Measurements from ENCODE around the gene MAP3K20.
"Not testable (repeated sequence)": the region's sequence is repeated elsewhere in the genome, so short reads cannot be mapped to it uniquely, and the experiment has no call there.

MAP3K20 gene

GRCh38 chr2:173287594-173287993, 211.9 kb downstream of the MAP3K20 start:
- no peak for DNase-seq

GRCh38 chr2:173288561-173288960, 212.9 kb downstream of the MAP3K20 start:
- DNase-seq = no peak

GRCh38 chr2:173290046-173290445, 214.4 kb downstream of the MAP3K20 start:
- no peak for DNase-seq

- no peak for DNase-seq
Measured at GRCh38 chr2:173290518-173290917, 214.9 kb downstream of the MAP3K20 start.

GRCh38 chr2:173291412-173291811, 215.8 kb downstream of the MAP3K20 start:
- no peak for DNase-seq

GRCh38 chr2:173296235-173296634, 220.6 kb downstream of the MAP3K20 start:
- no peak for DNase-seq

- DNase-seq = no peak
Measured at GRCh38 chr2:173298536-173299097, 223.0 kb downstream of the MAP3K20 start.

GRCh38 chr2:173299764-173300163, 224.1 kb downstream of the MAP3K20 start:
- DNase-seq = no peak

GRCh38 chr2:173300458-173300857, 224.8 kb downstream of the MAP3K20 start:
- no peak for DNase-seq

- DNase-seq = not testable (repeated sequence)
Measured at GRCh38 chr2:173301549-173301948, 225.9 kb downstream of the MAP3K20 start.

- DNase-seq = no peak
Measured at GRCh38 chr2:173305303-173305702, 229.7 kb downstream of the MAP3K20 start.

- DNase-seq = no peak
Measured at GRCh38 chr2:173307293-173307692, 231.6 kb downstream of the MAP3K20 start.

GRCh38 chr2:173309370-173309769, 233.7 kb downstream of the MAP3K20 start:
- not testable (repeated sequence) for DNase-seq

- DNase-seq = no peak
Measured at GRCh38 chr2:173311844-173312606, 236.4 kb downstream of the MAP3K20 start.

Measured in suppressor macrophage treated with lipopolysaccharide for 4 hours (primary cell).